Activated CD4-positive, alpha-beta T cell treated with anti-CD3 and anti-CD28 coated beads, Interleukin-2, amount 10 ng/mL, durations not matched to agents 7 days and 5 days (primary cell): ENCODE measurements around the gene C5orf58. TPM values are rescaled to one million over a fixed set of nuclear protein-coding genes. Genes with fewer than 3 reads are reported as not detected.

Experiments
- CTCF ChIA-PET: fragments of 350-600 bp; sonication (Branson Sonifier 250); formaldehyde crosslinking; loops from one replicate; lab custom pipeline; 2021; ENCODE audit warnings: antibody characterized with exemption; lab: Charles Lee
- POLR2A ChIA-PET: fragments of 350-600 bp; sonication (Branson Sonifier 250); formaldehyde crosslinking; loops from one replicate; lab custom pipeline; 2021; ENCODE audit warnings: antibody characterized with exemption; lab: Charles Lee
- DNase-seq: peaks from one replicate; pipeline ENCODE4 v3.0.0-alpha.2; 2020
- H3K27ac Mint-ChIP-seq: one replicate; pipeline ENCODE4 v1.8.0; 2021; ENCODE audit warnings: mild to moderate bottlenecking, moderate library complexity, mixed read lengths
- H3K27me3 Mint-ChIP-seq: one replicate; pipeline ENCODE4 v1.8.0; 2021; ENCODE audit warnings: mixed read lengths
- H3K36me3 Mint-ChIP-seq: one replicate; pipeline ENCODE4 v1.8.0; 2021; ENCODE audit warnings: low read depth, mixed read lengths
- H3K4me1 Mint-ChIP-seq: one replicate; pipeline ENCODE4 v1.8.0; 2021; ENCODE audit warnings: mixed read lengths
- H3K4me3 Mint-ChIP-seq: one replicate; pipeline ENCODE4 v1.8.0; 2021; ENCODE audit warnings: mild to moderate bottlenecking, moderate library complexity, mixed read lengths
- H3K9me3 Mint-ChIP-seq: one replicate; pipeline ENCODE4 v1.8.0; 2021; ENCODE audit warnings: mixed read lengths
- total RNA-seq, 2 experiments: library from RNA; stranded (reverse); gene quantifications; one replicate each; pipeline ENCODE4 v1.2.3, GENCODE V29; 2021

Gene C5orf58
- total RNA-seq, 2 experiments from 2014 or later, result not detected

GRCh38 chr5:170265522-170265921 is 32.7 kb downstream of the C5orf58 start:
- Mint-ChIP-seq H3K4me3 (no peak overlapping the region), H3K27me3 (no peaks in the 10 kb centered on the region), H3K36me3 (peaks cover 87% of the 10 kb centered on the region), H3K4me1 (peaks cover 94% of the 10 kb centered on the region), H3K9me3 (no peaks in the 10 kb centered on the region), H3K27ac (peak overlapping the region; percentile 84)
- ChIA-PET CTCF (interaction anchor here (1.0 to 4.1 kb wide), 7 partner anchors 10 to 80 kb away, joined by 3 to 29 read pairs (median 4); partner anchors contain the start of gene LCP2), POLR2A (interaction anchor here (1.1 to 1.8 kb wide), 2 partner anchors 13 to 27 kb away, joined by 4 to 6 read pairs; no protein-coding TSS in a partner anchor)
- no peak for DNase-seq

DNA sequence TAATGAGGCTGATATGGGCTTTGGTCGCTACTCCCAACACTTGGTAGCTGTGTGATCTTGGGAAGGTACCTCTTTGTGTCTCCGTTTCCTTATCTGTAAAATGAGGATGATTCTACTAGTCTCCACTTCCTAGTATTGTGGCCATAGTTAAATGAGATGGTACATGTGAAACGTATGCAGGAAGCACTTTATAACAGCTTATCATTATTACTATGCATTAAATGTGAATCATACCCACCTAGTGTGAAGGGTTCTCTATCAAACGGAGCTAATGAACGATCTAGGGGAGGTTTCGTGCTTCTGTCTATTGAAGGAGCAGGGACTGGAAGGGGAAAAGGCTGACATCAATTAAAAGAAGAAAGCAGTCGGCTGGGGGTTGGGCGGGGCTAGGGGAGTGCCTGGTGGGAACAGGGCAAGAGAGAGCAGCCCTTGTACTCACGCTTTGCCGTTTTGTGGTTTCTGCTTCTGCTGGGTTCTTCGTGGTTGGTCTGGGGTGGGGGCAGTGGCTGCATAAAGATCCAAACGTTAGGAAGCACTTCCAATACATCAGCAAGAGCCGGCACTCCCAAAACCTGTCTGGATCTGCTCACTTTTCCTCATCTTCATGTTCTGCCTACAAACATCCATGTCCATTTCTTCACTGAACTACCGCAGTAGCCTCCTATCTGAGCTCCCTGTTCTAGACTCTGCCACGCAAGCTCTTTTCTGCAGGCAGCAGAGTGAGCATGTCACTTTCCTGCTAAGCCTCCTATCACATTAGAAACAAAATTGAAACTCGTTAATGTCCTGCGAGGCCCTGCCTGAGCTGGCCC is 34.0 kb downstream of the C5orf58 start:
- Mint-ChIP-seq H3K27me3 (no peaks in the 10 kb centered on the region), H3K36me3 (peaks cover 87% of the 10 kb centered on the region), H3K4me1 (peaks cover 96% of the 10 kb centered on the region), H3K4me3 (peak overlapping the region; percentile 38), H3K9me3 (no peaks in the 10 kb centered on the region), H3K27ac (peak overlapping the region; percentile 84)
- CTCF ChIA-PET, result interaction anchor here (0.7 to 4.1 kb wide), 20 partner anchors 9 to 119 kb away, joined by 3 to 29 read pairs (median 4); partner anchors contain the start of gene LCP2
- DNase-seq, result peak; percentile 65
- POLR2A ChIA-PET, result interaction anchor here (0.6 to 2.7 kb wide), 7 partner anchors 12 to 67 kb away, joined by 3 to 12 read pairs (median 4); partner anchors contain the start of gene LCP2

DNA sequence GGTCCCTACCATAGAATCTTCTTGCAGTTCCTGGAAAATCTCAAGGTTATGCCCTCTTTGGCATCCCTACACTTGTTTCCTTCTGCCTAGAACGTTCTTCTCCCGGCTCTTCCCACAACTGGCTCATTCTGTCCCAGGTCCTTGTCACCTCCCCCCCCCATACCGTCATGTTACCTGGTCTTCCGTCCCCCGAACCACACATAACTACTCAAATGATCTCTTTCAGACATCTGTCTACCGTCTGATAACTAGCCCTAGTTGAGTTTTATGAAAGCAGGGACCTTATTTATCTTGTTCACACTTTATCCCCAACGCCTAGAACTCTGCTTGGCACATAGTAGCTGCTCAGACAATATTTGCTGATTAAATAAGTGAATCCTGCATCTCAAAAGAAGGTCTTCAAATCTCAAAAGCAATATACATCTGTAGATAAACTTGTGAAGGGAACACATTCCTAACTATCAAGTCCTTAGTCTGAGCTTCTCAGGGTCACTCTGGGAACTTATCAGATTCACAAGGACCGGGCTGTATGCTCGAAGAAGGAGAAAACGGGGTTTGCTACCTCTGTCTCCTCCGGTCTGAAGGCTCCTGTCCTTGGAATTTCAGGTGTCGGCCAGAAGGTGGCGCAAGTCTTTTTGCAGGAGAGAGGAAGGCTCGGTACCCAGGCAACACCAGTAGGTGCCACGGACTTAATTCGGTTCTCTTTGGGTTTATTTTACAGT is 34.8 kb downstream of the C5orf58 start:
- peak; percentile 87 for DNase-seq
- Mint-ChIP-seq H3K4me1 (peaks cover 95% of the 10 kb centered on the region), H3K27me3 (no peaks in the 10 kb centered on the region), H3K9me3 (no peaks in the 10 kb centered on the region), H3K36me3 (peaks cover 84% of the 10 kb centered on the region), H3K27ac (peak overlapping the region; percentile 84), H3K4me3 (peak overlapping the region; percentile 38)
- POLR2A ChIA-PET, result interaction anchor here (1.1 to 2.7 kb wide), 2 partner anchors 29 to 66 kb away, joined by 3 to 12 read pairs; no protein-coding TSS in a partner anchor
- CTCF ChIA-PET, result interaction anchor here (0.7 to 4.1 kb wide), 15 partner anchors 9 to 118 kb away, joined by 3 to 29 read pairs (median 5); partner anchors contain the start of gene LCP2

DNA sequence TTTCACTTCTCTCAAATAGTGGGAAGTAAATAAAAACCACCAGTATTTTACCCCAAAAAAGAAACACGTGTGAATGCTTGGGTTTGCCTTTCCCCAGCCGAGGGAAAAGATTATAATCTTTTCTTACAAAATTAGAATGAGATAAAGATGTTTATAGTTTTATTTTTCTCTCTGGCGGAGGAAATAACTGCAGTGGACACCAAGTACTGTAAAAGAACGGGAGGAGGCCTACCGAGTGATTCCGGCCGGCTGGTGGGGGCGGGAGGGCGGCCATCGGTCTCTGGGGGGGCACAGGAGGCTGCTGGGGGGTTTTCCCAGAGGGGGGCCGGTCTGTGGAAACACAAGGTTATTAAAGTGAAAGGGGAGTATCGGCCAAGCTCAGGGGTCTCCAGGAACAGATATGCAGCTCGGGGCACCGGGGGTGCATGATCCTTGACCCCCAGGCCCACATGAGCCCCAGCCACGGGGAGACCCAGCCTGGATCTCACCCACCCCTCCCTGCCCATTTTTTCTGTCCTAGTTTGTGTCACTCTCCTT is 35.4 kb downstream of the C5orf58 start:
- DNase-seq, result no peak
- Mint-ChIP-seq H3K27me3 (no peaks in the 10 kb centered on the region), H3K27ac (peak overlapping the region; percentile 84), H3K4me1 (peaks cover 95% of the 10 kb centered on the region), H3K9me3 (no peaks in the 10 kb centered on the region), H3K36me3 (peaks cover 86% of the 10 kb centered on the region), H3K4me3 (no peak overlapping the region)
- ChIA-PET POLR2A (interaction anchor here (0.6 to 2.7 kb wide), 3 partner anchors 25 to 66 kb away, joined by 3 to 12 read pairs (median 4); no protein-coding TSS in a partner anchor), CTCF (interaction anchor here (1.1 to 4.1 kb wide), 15 partner anchors 9 to 71 kb away, joined by 3 to 29 read pairs (median 5); partner anchors contain the start of gene LCP2)

DNA sequence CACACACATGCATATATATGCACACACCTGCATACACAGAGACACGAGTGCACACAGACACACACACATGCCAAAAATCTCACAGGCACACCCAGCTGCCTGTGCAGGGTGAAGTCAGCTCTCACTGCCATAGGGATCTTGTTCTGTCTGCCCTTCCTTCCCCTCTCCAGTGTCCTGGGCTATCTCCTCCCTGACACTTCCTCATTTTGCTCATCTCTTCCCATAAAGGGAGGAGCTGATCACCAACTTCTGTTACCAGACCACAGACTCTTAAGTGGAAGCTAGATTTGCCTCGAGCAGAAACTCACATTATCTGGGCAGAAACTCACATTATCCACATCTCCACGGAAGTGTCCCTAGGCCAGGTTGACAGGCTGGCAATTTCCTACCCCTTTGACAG is 36.1 kb downstream of the C5orf58 start:
- POLR2A ChIA-PET, result interaction anchor here (0.6 to 1.0 kb wide), 4 partner anchors 9 to 34 kb away, joined by 3 to 4 read pairs (median 3); no protein-coding TSS in a partner anchor
- H3K27me3 Mint-ChIP-seq, result no peaks in the 10 kb centered on the region

DNA sequence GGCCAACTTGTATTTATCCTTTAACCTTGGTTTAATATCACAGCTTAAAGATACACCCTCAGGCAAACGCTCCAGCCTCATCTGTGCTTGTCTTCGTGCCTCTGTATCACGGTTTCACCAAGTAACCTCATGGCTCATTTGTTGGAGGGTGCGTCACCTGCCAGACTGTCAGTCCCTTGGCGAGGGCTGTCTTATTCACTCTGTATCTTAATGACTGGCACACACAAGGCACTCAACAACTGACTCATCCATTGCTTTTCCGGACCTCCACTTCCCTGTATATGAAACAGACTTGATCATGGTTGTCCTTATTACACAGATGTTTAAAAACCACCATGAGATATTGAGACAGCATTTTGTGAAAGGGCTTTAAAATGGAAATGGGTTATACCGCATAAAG is 36.8 kb downstream of the C5orf58 start:
- H3K36me3 Mint-ChIP-seq, result peaks cover 84% of the 10 kb centered on the region

More for the DNA sequence above, 36.1 kb downstream of the C5orf58 start:
- no peak for DNase-seq
- CTCF ChIA-PET, result interaction anchor here (0.6 to 4.1 kb wide), 12 partner anchors 11 to 73 kb away, joined by 3 to 28 read pairs (median 4); partner anchors contain the start of gene LCP2
- peak overlapping the region; percentile 38 for H3K4me3 Mint-ChIP-seq
- peak overlapping the region; percentile 75 for H3K27ac Mint-ChIP-seq
- H3K9me3 Mint-ChIP-seq, result no peaks in the 10 kb centered on the region
- peaks cover 95% of the 10 kb centered on the region for H3K4me1 Mint-ChIP-seq
- peaks cover 84% of the 10 kb centered on the region for H3K36me3 Mint-ChIP-seq

GRCh38 chr5:170270293-170271069 is 37.7 kb downstream of the C5orf58 start:
- DNase-seq, result no peak
- H3K36me3 Mint-ChIP-seq, result peaks cover 86% of the 10 kb centered on the region

More for the DNA sequence above, 36.8 kb downstream of the C5orf58 start:
- Mint-ChIP-seq H3K27me3 (no peaks in the 10 kb centered on the region), H3K9me3 (no peaks in the 10 kb centered on the region), H3K4me1 (peaks cover 95% of the 10 kb centered on the region), H3K27ac (peak overlapping the region; percentile 80), H3K4me3 (peak overlapping the region; percentile 38)
- ChIA-PET POLR2A (interaction anchor here (0.6 to 1.0 kb wide), 2 partner anchors 8 to 27 kb away, joined by 3 read pairs; no protein-coding TSS in a partner anchor), CTCF (interaction anchor here (0.6 to 4.1 kb wide), 9 partner anchors 10 to 72 kb away, joined by 3 to 28 read pairs (median 5); partner anchors contain the start of gene LCP2)
- DNase-seq, result peak; percentile 41

GRCh38 chr5:170273968-170274710 is 41.4 kb downstream of the C5orf58 start:
- no peaks in the 10 kb centered on the region for H3K9me3 Mint-ChIP-seq
- DNase-seq, result peak; percentile 72
- peaks cover 82% of the 10 kb centered on the region for H3K36me3 Mint-ChIP-seq
- peak overlapping the region; percentile 94 for H3K27ac Mint-ChIP-seq
- H3K27me3 Mint-ChIP-seq, result no peaks in the 10 kb centered on the region
- H3K4me3 Mint-ChIP-seq, result peak overlapping the region; percentile 72
- POLR2A ChIA-PET, result interaction anchor here (0.6 to 2.6 kb wide), 5 partner anchors 19 to 57 kb away, joined by 3 to 6 read pairs (median 3); partner anchors contain the start of gene LCP2
- CTCF ChIA-PET, result interaction anchor here (0.6 to 6.8 kb wide), 21 partner anchors 7 to 473 kb away, joined by 3 to 40 read pairs (median 5); partner anchors contain the start of gene LCP2
- peaks cover 94% of the 10 kb centered on the region for H3K4me1 Mint-ChIP-seq

More at GRCh38 chr5:170270293-170271069, 37.7 kb downstream of the C5orf58 start:
- Mint-ChIP-seq H3K4me3 (no peak overlapping the region), H3K27me3 (no peaks in the 10 kb centered on the region), H3K27ac (peak overlapping the region; percentile 69), H3K9me3 (no peaks in the 10 kb centered on the region), H3K4me1 (peaks cover 97% of the 10 kb centered on the region)
- CTCF ChIA-PET, result interaction anchor here (0.9 kb wide), 1 partner anchor 9 kb away, joined by 3 read pairs; no protein-coding TSS in a partner anchor
- POLR2A ChIA-PET, result no interaction called here

GRCh38 chr5:170275376-170275994 is 42.7 kb downstream of the C5orf58 start:
- CTCF ChIA-PET, result interaction anchor here (0.7 to 6.8 kb wide), 12 partner anchors 9 to 67 kb away, joined by 3 to 40 read pairs (median 8); partner anchors contain the start of gene LCP2
- H3K4me3 Mint-ChIP-seq, result peak overlapping the region; percentile 72
- no peaks in the 10 kb centered on the region for H3K9me3 Mint-ChIP-seq
- POLR2A ChIA-PET, result interaction anchor here (0.8 to 2.6 kb wide), 3 partner anchors 22 to 64 kb away, joined by 3 to 6 read pairs (median 3); partner anchors contain the start of gene LCP2
- DNase-seq, result no peak
- H3K27ac Mint-ChIP-seq, result peak overlapping the region; percentile 94
- H3K4me1 Mint-ChIP-seq, result peaks cover 96% of the 10 kb centered on the region
- H3K36me3 Mint-ChIP-seq, result peaks cover 78% of the 10 kb centered on the region
- no peaks in the 10 kb centered on the region for H3K27me3 Mint-ChIP-seq

- CTCF ChIA-PET, result interaction anchor here (0.7 to 6.8 kb wide), 9 partner anchors 9 to 70 kb away, joined by 3 to 40 read pairs (median 6); partner anchors contain the start of gene LCP2
- H3K27me3 Mint-ChIP-seq, result no peaks in the 10 kb centered on the region
Measured at GRCh38 chr5:170276140-170276539, 43.4 kb downstream of the C5orf58 start.

More at GRCh38 chr5:170276140-170276539, 43.4 kb downstream of the C5orf58 start:
- H3K27ac Mint-ChIP-seq, result peak overlapping the region; percentile 94
- H3K9me3 Mint-ChIP-seq, result no peaks in the 10 kb centered on the region
- DNase-seq, result no peak
- peak overlapping the region; percentile 72 for H3K4me3 Mint-ChIP-seq
- POLR2A ChIA-PET, result interaction anchor here (0.8 to 2.6 kb wide), 3 partner anchors 21 to 63 kb away, joined by 3 to 6 read pairs (median 3); partner anchors contain the start of gene LCP2
- H3K4me1 Mint-ChIP-seq, result peaks cover 95% of the 10 kb centered on the region
- peaks cover 73% of the 10 kb centered on the region for H3K36me3 Mint-ChIP-seq
